ENCODE measurements around the gene ACOXL.

DNA sequence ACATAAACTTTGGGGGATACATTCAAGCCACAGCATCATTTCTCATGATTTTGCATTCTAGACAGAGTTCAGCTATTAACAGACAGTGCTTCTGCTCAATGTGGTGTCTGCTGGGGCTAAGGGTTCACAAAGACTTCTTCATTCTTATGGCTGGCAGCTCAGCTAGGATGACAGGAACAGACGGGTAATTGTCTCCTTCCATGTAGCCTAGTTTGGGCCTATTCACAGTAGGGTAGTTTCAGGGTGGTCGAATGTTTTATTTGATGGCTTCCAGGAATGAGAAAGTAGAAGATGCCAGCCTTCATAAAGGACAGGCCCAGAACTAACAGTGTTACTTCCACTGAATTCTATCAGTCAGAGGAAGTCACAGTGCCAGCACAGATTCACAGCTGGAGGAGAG is 362.3 kb downstream of the ACOXL start:
- TF ChIP-seq NFYB (IDR thresholded peaks at IDR 0.05; ENCODE audit: insufficient read depth, low read depth, low read length): no peak
- no peak for TF ChIP-seq ASH2L (IDR thresholded peaks at IDR 0.05; ENCODE audit: borderline replicate concordance, low read depth)
- no peak for TF ChIP-seq NR2C2 (IDR thresholded peaks at IDR 0.05; ENCODE audit: borderline replicate concordance, control insufficient read depth, insufficient read length, low read depth)

Data from GM12878 (cell line).